ENCODE results near the gene FTO. TPM values are rescaled to one million over a fixed set of nuclear protein-coding genes. Genes with fewer than 3 reads are reported as not detected.

Gene FTO
- polyA plus RNA-seq, 3 donors, result 16.8 to 51.0 (median 37.7) TPM

DNA sequence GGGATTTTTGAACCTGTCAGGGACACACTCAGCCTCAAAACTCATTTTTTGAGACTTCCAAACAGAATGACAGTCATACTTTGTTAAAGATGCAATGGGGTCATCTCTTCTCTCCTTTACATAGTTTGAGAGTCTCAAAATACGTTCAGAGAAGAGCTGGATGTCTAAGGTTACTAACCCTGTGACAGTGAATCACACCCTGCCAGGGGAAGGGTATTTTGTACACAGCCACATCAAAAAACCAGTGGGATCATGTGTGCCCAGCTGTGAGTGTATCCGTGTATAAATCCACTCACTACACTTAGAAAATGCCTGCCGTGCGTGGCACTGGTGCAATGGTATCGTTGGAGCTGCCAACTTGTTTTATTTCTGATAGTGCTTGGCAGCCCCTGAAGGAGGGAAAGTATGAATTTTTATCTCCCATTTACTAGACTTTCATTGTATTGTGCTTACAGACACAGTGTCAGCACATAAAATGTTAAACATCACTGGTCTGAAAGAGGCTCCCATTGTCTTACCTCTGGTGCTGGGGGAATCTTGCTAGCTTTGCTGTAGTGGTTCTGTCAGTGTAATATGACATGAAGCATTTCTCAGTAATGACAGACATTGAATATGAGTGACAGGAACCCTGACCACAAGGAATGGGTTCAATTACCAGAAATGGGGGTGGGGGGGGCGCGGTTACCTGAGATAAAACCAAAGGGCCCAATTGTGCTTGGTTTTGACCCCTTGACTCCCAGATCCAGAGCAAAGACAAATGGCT, 256.3 kb downstream of the FTO start:
- H3K4me2 ChIP-seq (replicated peaks; ENCODE audit: extremely low read depth, low read length, poor library complexity, severe bottlenecking), result no peak overlapping the region
- Mint-ChIP-seq H3K9me3 (peaks cover 0 to 1% (median 0%) of the 10 kb centered on the region in 7 donors), H3K4me1 (peaks cover under 1% of the 10 kb centered on the region), H3K27ac (no peak overlapping the region), H3K36me3 (no peaks in the 10 kb centered on the region), H3K27me3 (ENCODE audit: low read depth in 3 of 3) (no peaks in the 10 kb centered on the region), H3K4me3 (no peak overlapping the region)
- H3K9me3 ChIP-seq (replicated peaks in 1 of 2; ENCODE audit: control insufficient read depth in 1 of 2, insufficient read depth in 1 of 2, low read length in 2 of 2), result no peaks in the 10 kb centered on the region
- no peaks in the 10 kb centered on the region for H4K20me1 ChIP-seq (ENCODE audit: insufficient read depth, low read length)
- 90% methylated on average over 2 of the region's 7 CpGs for WGBS (ENCODE audit: insufficient coverage)
- intact Hi-C loops (cut with micrococcal nuclease), result no loop called here
- H3K79me2 ChIP-seq (ENCODE audit: insufficient read depth, low read length), result no peaks in the 10 kb centered on the region
- no peak overlapping the region for H3K9ac ChIP-seq (ENCODE audit: insufficient read depth, low read length, poor library complexity, severe bottlenecking)
- H2AFZ ChIP-seq (ENCODE audit: insufficient read depth, low read depth, low read length, poor library complexity, severe bottlenecking), result no peak overlapping the region
- H3K36me3 ChIP-seq (replicated peaks in 1 of 2; ENCODE audit: control insufficient read depth in 1 of 2, insufficient read depth in 2 of 2, low read length in 2 of 2), result no peaks in the 10 kb centered on the region
- H3K27ac ChIP-seq (ENCODE audit: low read depth in 1 of 2, low read length in 2 of 2), result no peak overlapping the region
- no peak overlapping the region for H3K4me3 ChIP-seq (replicated peaks in 1 of 3; ENCODE audit: low read depth in 2 of 3, low read length in 3 of 3)
- no peaks in the 10 kb centered on the region for H3K4me1 ChIP-seq (ENCODE audit: control insufficient read depth in 1 of 2, insufficient read depth in 2 of 2, low read length in 2 of 2)
- no peaks in the 10 kb centered on the region for H3K27me3 ChIP-seq (ENCODE audit: control insufficient read depth in 2 of 2, insufficient read depth in 2 of 2, low read length in 2 of 2)
- TF ChIP-seq, protein P1, sequence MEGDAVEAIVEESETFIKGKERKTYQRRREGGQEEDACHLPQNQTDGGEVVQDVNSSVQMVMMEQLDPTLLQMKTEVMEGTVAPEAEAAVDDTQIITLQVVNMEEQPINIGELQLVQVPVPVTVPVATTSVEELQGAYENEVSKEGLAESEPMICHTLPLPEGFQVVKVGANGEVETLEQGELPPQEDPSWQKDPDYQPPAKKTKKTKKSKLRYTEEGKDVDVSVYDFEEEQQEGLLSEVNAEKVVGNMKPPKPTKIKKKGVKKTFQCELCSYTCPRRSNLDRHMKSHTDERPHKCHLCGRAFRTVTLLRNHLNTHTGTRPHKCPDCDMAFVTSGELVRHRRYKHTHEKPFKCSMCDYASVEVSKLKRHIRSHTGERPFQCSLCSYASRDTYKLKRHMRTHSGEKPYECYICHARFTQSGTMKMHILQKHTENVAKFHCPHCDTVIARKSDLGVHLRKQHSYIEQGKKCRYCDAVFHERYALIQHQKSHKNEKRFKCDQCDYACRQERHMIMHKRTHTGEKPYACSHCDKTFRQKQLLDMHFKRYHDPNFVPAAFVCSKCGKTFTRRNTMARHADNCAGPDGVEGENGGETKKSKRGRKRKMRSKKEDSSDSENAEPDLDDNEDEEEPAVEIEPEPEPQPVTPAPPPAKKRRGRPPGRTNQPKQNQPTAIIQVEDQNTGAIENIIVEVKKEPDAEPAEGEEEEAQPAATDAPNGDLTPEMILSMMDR (IDR thresholded peaks at IDR 0.05), result no peak
- DNase-seq, result no peak

DNA sequence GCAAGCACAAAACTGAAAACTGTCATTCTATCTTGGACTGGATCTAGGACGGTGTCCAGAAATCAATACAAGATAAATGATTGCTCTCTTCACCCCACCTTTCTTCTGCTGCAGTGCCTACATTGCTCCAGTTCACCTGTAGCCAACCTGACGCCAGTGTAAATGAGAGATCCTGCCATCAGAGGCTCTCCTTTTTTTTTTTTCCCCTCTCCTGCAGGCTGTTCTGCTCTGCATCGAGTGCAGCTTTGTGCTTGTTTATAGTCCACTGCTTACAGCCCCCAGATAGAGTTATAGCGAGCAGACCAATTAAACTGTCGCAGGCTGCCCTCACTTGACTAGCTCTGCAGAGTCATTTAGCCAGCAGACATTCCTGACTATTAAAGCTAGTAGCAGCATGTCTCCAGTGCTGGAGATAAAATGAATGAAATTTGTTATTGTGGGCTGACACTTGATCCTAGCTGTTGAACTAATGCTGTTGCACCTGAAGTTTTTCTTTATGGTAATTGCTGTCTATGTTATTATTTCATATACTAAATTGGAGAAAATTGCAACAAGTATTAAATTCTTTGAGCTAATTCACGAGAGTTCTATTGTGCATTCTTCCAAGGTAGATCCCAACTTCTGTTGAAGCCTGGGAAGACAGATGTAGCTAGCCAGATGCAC, 257.1 kb downstream of the FTO start:
- H2AFZ ChIP-seq (ENCODE audit: insufficient read depth, low read depth, low read length, poor library complexity, severe bottlenecking), result no peak overlapping the region
- no peaks in the 10 kb centered on the region for H3K36me3 ChIP-seq (replicated peaks in 1 of 2; ENCODE audit: control insufficient read depth in 1 of 2, insufficient read depth in 2 of 2, low read length in 2 of 2)
- H3K4me1 ChIP-seq (ENCODE audit: control insufficient read depth in 1 of 2, insufficient read depth in 2 of 2, low read length in 2 of 2), result no peaks in the 10 kb centered on the region
- intact Hi-C loops (cut with micrococcal nuclease), result no loop called here
- H3K9me3 ChIP-seq (replicated peaks in 1 of 2; ENCODE audit: control insufficient read depth in 1 of 2, insufficient read depth in 1 of 2, low read length in 2 of 2), result no peaks in the 10 kb centered on the region
- H3K27ac ChIP-seq (ENCODE audit: low read depth in 1 of 2, low read length in 2 of 2), result no peak overlapping the region
- no peak overlapping the region for H3K9ac ChIP-seq (ENCODE audit: insufficient read depth, low read length, poor library complexity, severe bottlenecking)
- H3K79me2 ChIP-seq (ENCODE audit: insufficient read depth, low read length), result no peaks in the 10 kb centered on the region
- no peak overlapping the region for H3K4me2 ChIP-seq (replicated peaks; ENCODE audit: extremely low read depth, low read length, poor library complexity, severe bottlenecking)
- no peak overlapping the region for H3K4me3 Mint-ChIP-seq
- no peaks in the 10 kb centered on the region for H4K20me1 ChIP-seq (ENCODE audit: insufficient read depth, low read length)
- TF ChIP-seq, protein P1 (IDR thresholded peaks at IDR 0.05), result no peak
- no peaks in the 10 kb centered on the region for H3K4me1 Mint-ChIP-seq
- H3K9me3 Mint-ChIP-seq, result peaks cover 0 to 1% (median 0%) of the 10 kb centered on the region in 7 donors
- H3K4me3 ChIP-seq (replicated peaks in 1 of 3; ENCODE audit: low read depth in 2 of 3, low read length in 3 of 3), result no peak overlapping the region
- WGBS (ENCODE audit: insufficient coverage), result 96% methylated on average over 5 of the region's 6 CpGs
- H3K27ac Mint-ChIP-seq, result no peak overlapping the region
- H3K27me3 Mint-ChIP-seq (ENCODE audit: low read depth in 3 of 3), result no peaks in the 10 kb centered on the region
- no peaks in the 10 kb centered on the region for H3K27me3 ChIP-seq (ENCODE audit: control insufficient read depth in 2 of 2, insufficient read depth in 2 of 2, low read length in 2 of 2)
- DNase-seq, result no peak
- H3K36me3 Mint-ChIP-seq, result peaks cover 0 to 2% of the 10 kb centered on the region in 2 donors

Measured in CD14-positive monocyte (primary cell).